C4-2B (cell line): ENCODE results near the gene UTP15.

Experiments
- H3K27ac ChIP-seq: fragments of 450-650 bp; 2 replicates; pipeline ENCODE4 v1.5.1; 2017
- CTCF ChIP-seq: fragments of 450-650 bp; conservative IDR thresholded peaks from 2 replicates; pipeline ENCODE4 v1.5.1; 2017; ENCODE audit warnings: mild to moderate bottlenecking
- ZFX ChIP-seq: fragments of 450-650 bp; IDR thresholded peaks from 2 replicates; pipeline ENCODE4 v1.6.1; 2017

The UTP15 gene

GRCh38 chr5:73531356-73531755 is 34.2 kb upstream of the UTP15 start:
- H3K27ac ChIP-seq, result no peak overlapping the region

DNA sequence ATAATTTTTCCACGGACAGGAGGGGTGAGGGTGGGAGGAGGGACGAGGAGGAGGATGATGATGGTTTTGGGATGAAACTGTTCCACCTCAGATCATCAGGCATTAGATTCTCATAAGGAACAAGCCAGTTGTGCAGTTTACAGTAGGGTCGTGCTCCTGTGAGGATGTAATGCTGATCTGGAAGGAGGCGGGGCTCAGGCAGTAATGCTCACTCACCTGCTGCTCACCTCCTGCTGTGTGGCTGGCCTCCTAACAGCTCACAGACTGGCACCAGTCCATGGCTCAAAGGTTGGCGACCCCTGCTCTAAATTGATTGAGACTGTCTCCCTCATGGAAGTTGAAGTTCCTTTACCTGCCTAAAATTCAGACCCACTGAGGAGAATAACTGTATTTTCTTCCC is 33.3 kb upstream of the UTP15 start:
- H3K27ac ChIP-seq, result no peak overlapping the region
- no peak for TF ChIP-seq ZFX
- TF ChIP-seq CTCF, result no peak

More at GRCh38 chr5:73531356-73531755, 34.2 kb upstream of the UTP15 start:
- TF ChIP-seq ZFX, result no peak
- no peak for TF ChIP-seq CTCF

GRCh38 chr5:73534011-73534644 is 31.4 kb upstream of the UTP15 start:
- no peak overlapping the region for H3K27ac ChIP-seq
- no peak for TF ChIP-seq CTCF

- no peak for TF ChIP-seq ZFX
- no peak for TF ChIP-seq CTCF
- H3K27ac ChIP-seq, result no peak overlapping the region
These were observed 30.6 kb upstream of the UTP15 start for GRCh38 chr5:73534971-73535370.

- H3K27ac ChIP-seq, result no peak overlapping the region
These were observed 25.8 kb upstream of the UTP15 start for GRCh38 chr5:73539730-73540129.

GRCh38 chr5:73540192-73540591 is 25.4 kb upstream of the UTP15 start:
- H3K27ac ChIP-seq, result peak overlapping the region; percentile 93
- no peak for TF ChIP-seq ZFX
- no peak for TF ChIP-seq CTCF

More at GRCh38 chr5:73539730-73540129, 25.8 kb upstream of the UTP15 start:
- no peak for TF ChIP-seq CTCF
- TF ChIP-seq ZFX, result no peak

DNA sequence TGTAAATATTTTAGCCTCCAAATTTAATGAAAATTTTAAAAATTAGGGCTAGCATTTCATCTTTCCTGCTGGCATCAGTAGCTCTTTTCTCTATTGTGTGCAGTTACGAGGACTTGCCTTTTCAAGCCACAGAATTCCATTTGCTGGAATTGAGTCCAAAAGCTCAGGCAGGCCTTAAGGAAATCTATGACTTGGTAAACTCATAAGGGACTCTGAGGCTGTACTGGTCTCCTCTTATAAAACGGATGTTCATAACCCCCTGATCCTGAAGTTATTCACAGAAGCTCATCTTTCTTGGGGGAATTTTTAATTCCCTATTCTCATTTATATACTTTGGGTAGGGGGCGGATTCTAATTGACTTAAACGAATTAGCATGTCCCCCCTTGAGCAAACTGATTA is 23.5 kb upstream of the UTP15 start:
- TF ChIP-seq ZFX, result no peak
- TF ChIP-seq CTCF, result no peak
- H3K27ac ChIP-seq, result peak overlapping the region; percentile 83; the same call in 1 of the 2 replicates
